ENCODE data around the gene FAM169A.
"Not testable (repeated sequence)": the region's sequence is repeated elsewhere in the genome, so short reads cannot be mapped to it uniquely, and the experiment has no call there.

FAM169A gene

GRCh38 chr5:74869414-74869813 is 3.2 kb upstream of the FAM169A start:
- not testable (repeated sequence) for DNase-seq

- no peak for DNase-seq
Observed at GRCh38 chr5:74866596-74867162, 492 bp upstream of the FAM169A start.

- DNase-seq = no peak
Observed at GRCh38 chr5:74865256-74865803, 857 bp downstream of the FAM169A start.

- no peak for DNase-seq
Observed at GRCh38 chr5:74864823-74865222, 1.4 kb downstream of the FAM169A start.

- no peak for DNase-seq
Observed at GRCh38 chr5:74863726-74864125, 2.5 kb downstream of the FAM169A start.

GRCh38 chr5:74862221-74862620 is 4.0 kb downstream of the FAM169A start:
- no peak for DNase-seq

- not testable (repeated sequence) for DNase-seq
Observed at GRCh38 chr5:74856975-74857374, 9.2 kb downstream of the FAM169A start.

- DNase-seq = no peak
Observed at GRCh38 chr5:74853256-74853655, 12.9 kb downstream of the FAM169A start.

- peak; percentile 32 to 58 for DNase-seq
Observed at GRCh38 chr5:74851684-74852353, 14.4 kb downstream of the FAM169A start.

- no peak for DNase-seq
Observed at GRCh38 chr5:74850789-74851425, 15.3 kb downstream of the FAM169A start.

GRCh38 chr5:74850030-74850429 is 16.2 kb downstream of the FAM169A start:
- no peak for DNase-seq

GRCh38 chr5:74848553-74849025 is 17.6 kb downstream of the FAM169A start:
- DNase-seq = no peak

- peak in 1 of 2 donors; percentile 22 for DNase-seq
Observed at GRCh38 chr5:74839229-74839628, 27.0 kb downstream of the FAM169A start.

GRCh38 chr5:74838262-74838661 is 27.9 kb downstream of the FAM169A start:
- no peak for DNase-seq

GRCh38 chr5:74837115-74837514 is 29.1 kb downstream of the FAM169A start:
- no peak for DNase-seq

GRCh38 chr5:74833537-74834266 is 32.5 kb downstream of the FAM169A start:
- no peak for DNase-seq

- no peak for DNase-seq
Observed at GRCh38 chr5:74829413-74829812, 36.8 kb downstream of the FAM169A start.

- DNase-seq = no peak
Observed at GRCh38 chr5:74822288-74822687, 43.9 kb downstream of the FAM169A start.

GRCh38 chr5:74816875-74817274 is 49.3 kb downstream of the FAM169A start:
- DNase-seq = no peak

- DNase-seq = no peak
Observed at GRCh38 chr5:74810915-74811314, 55.3 kb downstream of the FAM169A start.

GRCh38 chr5:74801941-74802340 is 64.2 kb downstream of the FAM169A start:
- no peak for DNase-seq

- DNase-seq = no peak
Observed at GRCh38 chr5:74801197-74801596, 65.0 kb downstream of the FAM169A start.

Data from inflammatory macrophage treated with lipopolysaccharide for 1 hour (primary cell).